Measurements from ENCODE around the gene GTSE1.

Gene GTSE1

GRCh38 chr22:46269564-46269963, 27.1 kb upstream of the GTSE1 start:
- H3K4me3 ChIP-seq (ENCODE audit: low read depth, low read length): no peak overlapping the region
- TF ChIP-seq CTCF (IDR thresholded peaks at IDR 0.05; ENCODE audit: low read depth, low read length): no peak

- no peak for TF ChIP-seq CTCF (IDR thresholded peaks at IDR 0.05; ENCODE audit: low read depth, low read length)
- H3K4me3 ChIP-seq (ENCODE audit: low read depth, low read length): no peak overlapping the region
Observed at GRCh38 chr22:46272196-46272595, 24.5 kb upstream of the GTSE1 start.

GRCh38 chr22:46272762-46273431, 23.8 kb upstream of the GTSE1 start:
- no peak overlapping the region for H3K4me3 ChIP-seq (ENCODE audit: low read depth, low read length)
- no peak for TF ChIP-seq CTCF (IDR thresholded peaks at IDR 0.05; ENCODE audit: low read depth, low read length)

- H3K4me3 ChIP-seq (ENCODE audit: low read depth, low read length): no peak overlapping the region
- no peak for TF ChIP-seq CTCF (IDR thresholded peaks at IDR 0.05; ENCODE audit: low read depth, low read length)
Observed at GRCh38 chr22:46273432-46274148, 23.1 kb upstream of the GTSE1 start.

GRCh38 chr22:46274381-46274780, 22.3 kb upstream of the GTSE1 start:
- TF ChIP-seq CTCF (IDR thresholded peaks at IDR 0.05; ENCODE audit: low read depth, low read length): no peak
- H3K4me3 ChIP-seq (ENCODE audit: low read depth, low read length): no peak overlapping the region

- no peak for TF ChIP-seq CTCF (IDR thresholded peaks at IDR 0.05; ENCODE audit: low read depth, low read length)
Observed at GRCh38 chr22:46275455-46276122, 21.1 kb upstream of the GTSE1 start.

GRCh38 chr22:46276563-46276962, 20.1 kb upstream of the GTSE1 start:
- no peak overlapping the region for H3K4me3 ChIP-seq (ENCODE audit: low read depth, low read length)
- TF ChIP-seq CTCF (IDR thresholded peaks at IDR 0.05; ENCODE audit: low read depth, low read length): no peak

More at GRCh38 chr22:46275455-46276122, 21.1 kb upstream of the GTSE1 start:
- H3K4me3 ChIP-seq (ENCODE audit: low read depth, low read length): no peak overlapping the region
